Omental fat pad (tissue), 4 donors: ENCODE data around the gene VCX2. TPM values are rescaled to one million over a fixed set of nuclear protein-coding genes. Genes with fewer than 3 reads are reported as not detected.
"Not testable (repeated sequence)": the region's sequence is repeated elsewhere in the genome, so short reads cannot be mapped to it uniquely, and the experiment has no call there.

Source experiments
- ATAC-seq: fragments of 150-250 bp; one replicate; pipeline ENCODE4 v1.9.1; 2016; ENCODE audit warnings: mild to moderate bottlenecking, moderate library complexity; ENCODE audit not compliant: low FRiP score
- DNase-seq: peaks from one replicate; pipeline ENCODE4 v3.0.0-alpha.2; 2019; ENCODE audit warnings: low spot score
- total RNA-seq, 4 donors: library from RNA; depleted of rRNA; stranded (reverse); fragments of >200 nt; gene quantifications; one replicate each; pipeline ENCODE4 v1.1.0, GENCODE V29; 2016
- TF ChIP-seq, protein P1 (sequence below), 3 donors: fragments of 450-650 bp; IDR thresholded peaks; one replicate each; pipeline ENCODE4 v1.5.1; 2016 to 2017; ENCODE audit warnings: antibody characterized with exemption in 3 of 3, mild to moderate bottlenecking in 3 of 3, moderate library complexity in 2 of 3

VCX2 gene
- total RNA-seq = not detected

GRCh38 chrX:8171169-8171568 lies at the start of gene VCX2:
TSS of gene VCX2 (minus strand) at chrX:8171267. CDS start at chrX:8170643, 624 bp downstream.
- not testable (repeated sequence) for ATAC-seq, DNase-seq

- TF ChIP-seq, protein P1, sequence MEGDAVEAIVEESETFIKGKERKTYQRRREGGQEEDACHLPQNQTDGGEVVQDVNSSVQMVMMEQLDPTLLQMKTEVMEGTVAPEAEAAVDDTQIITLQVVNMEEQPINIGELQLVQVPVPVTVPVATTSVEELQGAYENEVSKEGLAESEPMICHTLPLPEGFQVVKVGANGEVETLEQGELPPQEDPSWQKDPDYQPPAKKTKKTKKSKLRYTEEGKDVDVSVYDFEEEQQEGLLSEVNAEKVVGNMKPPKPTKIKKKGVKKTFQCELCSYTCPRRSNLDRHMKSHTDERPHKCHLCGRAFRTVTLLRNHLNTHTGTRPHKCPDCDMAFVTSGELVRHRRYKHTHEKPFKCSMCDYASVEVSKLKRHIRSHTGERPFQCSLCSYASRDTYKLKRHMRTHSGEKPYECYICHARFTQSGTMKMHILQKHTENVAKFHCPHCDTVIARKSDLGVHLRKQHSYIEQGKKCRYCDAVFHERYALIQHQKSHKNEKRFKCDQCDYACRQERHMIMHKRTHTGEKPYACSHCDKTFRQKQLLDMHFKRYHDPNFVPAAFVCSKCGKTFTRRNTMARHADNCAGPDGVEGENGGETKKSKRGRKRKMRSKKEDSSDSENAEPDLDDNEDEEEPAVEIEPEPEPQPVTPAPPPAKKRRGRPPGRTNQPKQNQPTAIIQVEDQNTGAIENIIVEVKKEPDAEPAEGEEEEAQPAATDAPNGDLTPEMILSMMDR (IDR thresholded peaks at IDR 0.05) = no peak
- ATAC-seq (no peak), DNase-seq (no peak)
Observed at GRCh38 chrX:8204943-8205342, 33.9 kb upstream of the VCX2 start.

DNA sequence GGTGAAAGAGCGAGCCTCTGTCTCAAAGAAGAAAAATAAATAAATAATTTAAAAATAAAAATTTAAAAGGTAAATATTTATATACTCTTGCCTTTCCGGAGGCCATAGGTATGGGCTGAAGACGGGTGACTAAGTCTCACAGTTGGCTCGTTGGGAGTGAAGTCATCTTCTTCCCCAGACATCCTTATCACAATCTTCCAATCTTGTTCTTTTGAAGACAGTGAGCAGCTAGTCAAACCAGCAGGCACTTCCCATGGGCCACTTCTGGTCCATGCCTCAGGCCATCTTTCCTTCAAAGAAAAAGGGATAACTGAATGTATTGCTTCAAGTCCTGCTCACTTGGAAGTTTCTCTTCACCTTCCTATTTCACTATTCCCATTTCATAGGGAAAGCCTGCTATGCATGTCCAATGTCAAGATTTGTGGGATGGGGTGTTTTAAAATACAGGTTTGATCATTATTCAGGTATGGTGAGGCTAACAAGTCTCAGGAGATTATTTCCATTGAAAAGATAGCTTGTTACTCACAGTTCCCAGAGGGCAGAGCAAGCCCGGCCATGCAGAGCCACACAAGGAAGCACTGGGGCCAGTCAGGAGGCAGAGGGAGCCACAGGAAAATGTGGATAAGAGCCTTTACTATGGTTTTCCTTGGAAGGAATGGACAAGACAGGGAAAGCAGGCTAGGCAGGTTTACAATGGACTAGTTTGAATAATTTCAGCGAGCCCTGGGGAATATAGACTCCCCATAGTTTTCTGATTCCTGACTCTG lies 33.3 kb upstream of the VCX2 start:
- TF ChIP-seq, protein P1 (IDR thresholded peaks at IDR 0.05) = no peak
- ATAC-seq (no peak), DNase-seq (no peak)

GRCh38 chrX:8201896-8202331 lies 30.8 kb upstream of the VCX2 start:
- DNase-seq (no peak), ATAC-seq (no peak)
- TF ChIP-seq, protein P1 (IDR thresholded peaks at IDR 0.05) = no peak

DNA sequence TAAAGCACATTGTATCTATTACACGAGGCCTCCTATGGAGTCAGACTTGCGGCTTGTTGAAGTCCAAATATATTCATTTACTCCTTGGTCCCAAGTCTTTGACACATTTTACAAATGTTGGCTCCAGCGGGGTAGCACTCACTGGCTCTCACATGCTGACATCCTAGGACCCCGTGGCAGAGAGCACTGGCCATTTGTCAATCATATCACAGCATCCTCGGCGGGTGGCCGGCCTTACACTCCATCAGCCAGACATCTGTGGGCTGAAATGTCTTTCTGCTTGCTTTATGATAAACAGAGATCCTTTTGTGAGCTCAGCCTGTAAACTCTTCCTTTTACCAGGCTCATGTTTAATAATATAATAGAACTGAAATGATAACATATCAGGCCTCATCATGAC lies 25.7 kb upstream of the VCX2 start:
- no peak for DNase-seq
- TF ChIP-seq, protein P1 (IDR thresholded peaks at IDR 0.05) = no peak
- no peak for ATAC-seq

- ATAC-seq = no peak
- TF ChIP-seq, protein P1 (IDR thresholded peaks at IDR 0.05) = no peak
- DNase-seq = no peak
Observed at GRCh38 chrX:8194216-8194615, 23.1 kb upstream of the VCX2 start.

DNA sequence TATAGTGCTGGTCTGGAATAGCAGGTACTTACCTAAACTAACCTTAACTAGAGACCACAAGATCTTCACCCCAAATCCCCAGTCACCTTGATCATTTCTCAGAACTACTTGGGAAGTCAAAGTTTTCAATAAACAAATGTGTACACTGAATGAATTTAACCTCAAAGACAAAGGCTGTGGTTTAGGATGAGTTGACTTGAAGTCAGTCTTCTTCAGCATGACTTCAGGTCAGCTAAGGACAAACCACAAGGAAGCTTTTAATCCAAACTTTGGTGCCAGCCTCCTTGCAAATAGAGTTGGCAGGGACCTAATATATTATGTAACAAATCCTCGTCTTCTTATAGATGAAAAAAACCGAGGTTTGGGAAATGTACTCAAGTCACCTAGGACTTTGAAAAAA lies 21.2 kb upstream of the VCX2 start:
- TF ChIP-seq, protein P1 (IDR thresholded peaks at IDR 0.05) = no peak
- ATAC-seq (no peak), DNase-seq (no peak)
